A204.1 (cell line): ENCODE data around the gene ALG2.

Source experiments
- FAIRE-seq: peaks from 2 replicates; lab custom pipeline; 2012; peaks lifted over from hg19 to GRCh38; lab: Jason Lieb, UNC

Gene ALG2

GRCh38 chr9:99190597-99191283 is 31.0 kb downstream of the ALG2 start:
- FAIRE-seq, result no peak

- FAIRE-seq, result no peak
Observed at GRCh38 chr9:99189887-99190596, 31.7 kb downstream of the ALG2 start.

DNA sequence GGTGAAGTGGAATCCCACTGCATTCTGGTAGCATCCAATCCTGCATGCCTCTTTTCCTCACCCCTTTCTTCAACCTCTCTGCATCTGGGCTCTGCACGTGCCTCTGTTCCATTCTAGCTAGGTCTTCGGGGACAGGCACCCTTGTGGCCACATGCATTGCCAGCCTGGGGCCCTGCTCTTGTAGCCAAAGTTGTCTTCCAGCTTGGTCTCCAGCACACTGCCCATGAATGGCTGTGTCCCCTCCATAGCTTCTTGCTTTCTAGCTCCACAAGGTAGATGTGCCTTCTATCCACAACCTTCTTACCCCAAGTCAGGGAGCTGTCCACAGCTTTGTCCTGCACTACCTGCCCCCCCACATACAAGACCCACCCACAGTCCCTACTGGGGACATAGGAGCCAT is 32.6 kb downstream of the ALG2 start:
- no peak for FAIRE-seq

GRCh38 chr9:99187311-99187710 is 34.4 kb downstream of the ALG2 start:
- no peak for FAIRE-seq

DNA sequence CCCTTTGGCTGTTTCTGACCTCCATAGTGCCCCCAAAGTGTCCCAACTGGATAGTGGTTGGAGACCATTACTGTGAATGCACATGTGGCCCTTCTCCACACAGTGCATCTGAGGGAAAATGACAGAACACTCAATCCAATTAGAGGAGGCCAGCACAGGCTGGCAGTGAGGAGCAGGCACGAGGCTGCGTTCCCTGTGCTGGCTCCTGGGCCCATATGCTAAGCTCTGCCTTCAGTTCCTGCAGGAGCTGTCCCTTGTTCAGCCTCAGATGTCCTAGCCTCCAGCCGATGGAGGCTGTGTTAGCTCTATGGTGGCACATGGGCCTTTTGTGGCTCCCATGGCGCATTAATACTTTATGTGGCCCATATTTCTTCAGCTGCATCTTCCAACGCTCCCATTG is 35.8 kb downstream of the ALG2 start:
- FAIRE-seq, result no peak

- no peak for FAIRE-seq
Observed at GRCh38 chr9:99185348-99185632, 36.5 kb downstream of the ALG2 start.

DNA sequence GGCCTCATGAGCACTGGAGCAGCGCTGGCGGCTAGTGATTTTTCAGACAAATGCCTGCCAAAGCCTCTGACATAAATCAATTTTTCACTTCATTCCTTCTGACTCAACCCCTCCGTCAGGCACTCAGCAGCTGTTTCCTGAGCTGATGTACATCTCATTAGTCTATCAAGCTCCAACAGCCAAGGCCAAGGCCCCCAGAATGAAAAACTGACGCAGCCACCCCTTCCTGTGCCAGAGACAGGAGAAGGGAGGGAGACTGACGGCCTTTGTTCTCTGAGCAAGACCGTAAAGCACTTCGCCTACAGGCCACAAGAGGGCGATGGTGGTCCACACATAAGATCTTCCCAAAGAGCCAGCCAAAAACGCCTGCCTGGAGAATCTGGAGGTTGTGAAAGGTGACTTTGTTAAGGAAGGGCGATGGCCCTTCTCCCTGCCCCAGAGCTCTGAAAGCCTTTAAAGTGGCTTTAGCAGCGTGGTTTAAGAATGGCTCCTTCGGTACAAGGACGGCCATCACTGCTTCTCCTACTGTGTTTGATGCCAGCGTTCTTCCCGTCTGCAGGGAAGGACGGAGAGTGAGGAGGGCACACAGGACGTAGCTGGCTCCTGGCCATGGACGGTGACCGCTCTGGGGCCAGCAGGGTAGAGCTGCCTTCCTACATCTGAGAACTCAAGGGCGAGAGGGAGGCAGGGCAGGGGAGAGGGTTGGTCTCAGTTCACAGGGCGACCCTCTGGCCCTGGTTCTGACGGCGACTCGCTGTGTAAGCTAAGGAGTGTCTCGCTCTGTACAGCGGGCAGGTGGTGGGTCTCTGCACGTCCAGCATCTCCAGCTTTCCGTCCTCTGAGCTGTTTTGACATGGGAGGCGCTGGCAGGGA is 37.0 kb downstream of the ALG2 start:
- no peak for FAIRE-seq

DNA sequence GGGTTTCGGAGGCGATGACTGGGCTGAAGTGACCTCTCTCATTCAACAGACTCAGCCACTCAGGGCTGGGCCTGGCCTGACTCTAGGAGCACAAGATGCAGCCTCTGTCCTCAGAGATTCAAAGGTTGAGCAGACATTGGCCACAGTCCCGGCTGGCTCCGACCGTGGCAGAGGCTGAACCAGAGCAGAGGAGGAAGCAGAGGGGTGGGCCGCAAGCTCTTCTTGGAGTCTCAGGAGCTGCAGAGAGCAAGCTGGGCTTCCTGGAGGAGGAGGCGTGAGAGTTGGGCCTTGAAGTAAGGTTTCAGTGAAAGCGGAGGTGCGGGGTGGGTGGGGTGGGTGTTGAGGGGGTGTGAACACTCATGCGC is 37.6 kb downstream of the ALG2 start:
- FAIRE-seq, result no peak

DNA sequence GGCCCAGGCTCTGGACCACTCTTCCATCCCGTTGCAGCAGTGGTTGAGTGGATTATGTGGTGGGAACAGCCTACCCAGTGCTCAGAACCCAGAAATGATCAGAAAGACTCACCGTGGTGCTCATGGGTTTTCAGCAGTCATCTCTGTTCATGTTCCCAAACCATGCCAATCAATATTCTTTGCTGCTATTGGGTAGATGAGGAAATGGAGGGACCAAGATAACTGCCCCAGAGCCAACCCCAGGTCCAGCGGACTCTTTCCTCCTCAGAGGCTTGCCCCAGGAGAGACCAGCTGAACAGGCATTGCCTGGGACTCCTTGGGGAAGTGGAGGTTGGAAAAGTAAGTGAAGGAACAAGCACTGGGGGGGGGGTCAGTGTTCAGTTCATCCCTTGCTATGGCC is 38.1 kb downstream of the ALG2 start:
- FAIRE-seq, result no peak

- no peak for FAIRE-seq
Observed at GRCh38 chr9:99182356-99182755, 39.4 kb downstream of the ALG2 start.

DNA sequence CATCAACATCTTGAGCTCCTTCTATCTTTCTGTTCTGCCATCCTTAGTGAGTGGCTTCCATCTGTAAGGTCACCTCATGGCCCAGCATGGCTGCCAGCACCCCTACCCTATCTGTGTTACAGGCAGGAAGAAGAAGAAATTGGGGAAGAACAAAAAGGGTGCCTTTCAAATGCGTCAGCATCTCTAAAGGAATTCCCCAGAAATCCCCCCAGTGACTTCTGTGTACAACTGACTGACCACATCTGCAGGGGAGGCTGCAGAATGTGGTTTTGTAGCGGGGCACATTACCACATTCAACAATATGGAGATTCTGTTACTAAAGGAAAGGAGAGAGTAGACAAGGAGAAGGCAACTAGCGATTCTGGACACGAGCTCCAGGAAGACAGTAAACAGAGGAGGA is 40.1 kb downstream of the ALG2 start:
- FAIRE-seq, result no peak

- FAIRE-seq, result no peak
Observed at GRCh38 chr9:99181206-99181605, 40.5 kb downstream of the ALG2 start.

DNA sequence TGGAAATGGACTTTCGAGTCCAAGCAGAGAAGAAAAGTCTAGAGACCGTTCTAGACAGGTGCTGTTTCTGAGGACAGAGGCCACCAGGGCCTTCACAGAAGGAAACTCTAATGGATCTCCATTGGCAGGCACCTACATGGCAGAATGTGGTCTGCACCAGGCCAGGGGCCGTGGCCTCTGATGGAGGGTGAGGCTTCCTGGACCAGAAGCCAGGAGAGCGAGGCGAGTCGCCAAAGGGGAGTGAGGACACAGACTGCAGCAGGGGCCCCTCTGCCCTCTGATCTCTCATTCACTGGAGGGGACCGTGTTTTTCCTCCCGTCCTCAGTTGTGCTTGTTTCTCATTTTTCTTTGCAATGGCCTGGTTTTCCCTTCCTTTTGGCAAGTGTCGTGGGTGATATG is 41.1 kb downstream of the ALG2 start:
- FAIRE-seq, result no peak

DNA sequence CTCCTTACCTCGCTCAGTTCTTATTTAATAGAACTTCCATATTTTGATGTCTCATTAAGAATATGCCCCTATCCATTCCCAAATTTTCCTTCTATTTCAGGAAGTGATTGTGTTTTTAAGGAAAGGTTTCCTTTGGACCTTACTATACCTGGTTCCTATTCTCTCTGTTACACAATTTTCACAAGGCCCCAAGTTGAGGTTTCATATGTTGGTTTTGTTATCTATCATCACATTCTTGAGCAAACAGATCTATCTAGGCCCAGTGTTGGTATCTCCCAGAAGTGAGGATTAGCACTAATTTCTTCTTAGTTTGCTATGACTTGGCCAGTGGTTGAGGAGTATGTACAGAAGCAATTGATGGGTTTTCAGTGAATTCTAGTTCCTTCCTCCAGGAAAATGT is 41.5 kb downstream of the ALG2 start:
- no peak for FAIRE-seq

- no peak for FAIRE-seq
Observed at GRCh38 chr9:99178912-99179872, 42.5 kb downstream of the ALG2 start.

DNA sequence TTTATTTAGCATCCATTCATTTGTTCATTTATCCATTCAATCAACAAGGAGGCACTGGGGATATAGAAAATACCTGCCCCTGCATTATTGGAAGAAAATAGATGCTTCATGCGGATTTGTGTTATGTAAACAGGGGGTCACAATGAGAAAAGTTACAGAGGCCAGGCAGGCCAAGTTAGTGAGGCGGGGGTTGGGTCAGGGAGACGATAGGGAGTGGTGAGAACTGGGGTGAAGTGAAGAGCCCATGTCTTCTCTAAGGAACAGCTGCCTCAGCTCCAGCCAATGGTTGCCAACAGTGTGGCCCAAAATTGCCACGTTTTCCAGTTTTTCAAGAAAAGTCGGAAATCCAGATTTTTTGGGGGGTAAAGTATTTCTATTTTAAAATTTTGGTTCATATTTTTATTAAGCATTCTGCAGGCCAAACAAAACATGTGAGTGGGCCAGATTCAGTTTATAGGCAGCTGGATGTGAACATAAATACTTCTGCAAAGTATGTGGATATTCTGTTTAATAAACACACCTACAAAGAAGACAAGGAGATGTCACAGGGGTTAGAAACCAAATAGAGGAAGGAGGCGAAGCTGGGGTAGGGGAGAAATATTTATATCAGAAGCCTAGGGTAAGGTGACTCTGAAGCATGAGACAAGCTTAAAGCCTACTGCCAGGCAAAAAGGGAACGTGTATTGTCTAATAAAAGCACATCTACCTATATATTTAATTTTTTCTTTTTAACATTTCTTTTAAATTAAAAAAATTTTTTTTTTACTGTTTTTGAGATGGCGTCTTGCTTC is 44.0 kb downstream of the ALG2 start:
- FAIRE-seq, result no peak

- no peak for FAIRE-seq
Observed at GRCh38 chr9:99176527-99177013, 45.2 kb downstream of the ALG2 start.

GRCh38 chr9:99173570-99174504 is 47.9 kb downstream of the ALG2 start:
- no peak for FAIRE-seq

DNA sequence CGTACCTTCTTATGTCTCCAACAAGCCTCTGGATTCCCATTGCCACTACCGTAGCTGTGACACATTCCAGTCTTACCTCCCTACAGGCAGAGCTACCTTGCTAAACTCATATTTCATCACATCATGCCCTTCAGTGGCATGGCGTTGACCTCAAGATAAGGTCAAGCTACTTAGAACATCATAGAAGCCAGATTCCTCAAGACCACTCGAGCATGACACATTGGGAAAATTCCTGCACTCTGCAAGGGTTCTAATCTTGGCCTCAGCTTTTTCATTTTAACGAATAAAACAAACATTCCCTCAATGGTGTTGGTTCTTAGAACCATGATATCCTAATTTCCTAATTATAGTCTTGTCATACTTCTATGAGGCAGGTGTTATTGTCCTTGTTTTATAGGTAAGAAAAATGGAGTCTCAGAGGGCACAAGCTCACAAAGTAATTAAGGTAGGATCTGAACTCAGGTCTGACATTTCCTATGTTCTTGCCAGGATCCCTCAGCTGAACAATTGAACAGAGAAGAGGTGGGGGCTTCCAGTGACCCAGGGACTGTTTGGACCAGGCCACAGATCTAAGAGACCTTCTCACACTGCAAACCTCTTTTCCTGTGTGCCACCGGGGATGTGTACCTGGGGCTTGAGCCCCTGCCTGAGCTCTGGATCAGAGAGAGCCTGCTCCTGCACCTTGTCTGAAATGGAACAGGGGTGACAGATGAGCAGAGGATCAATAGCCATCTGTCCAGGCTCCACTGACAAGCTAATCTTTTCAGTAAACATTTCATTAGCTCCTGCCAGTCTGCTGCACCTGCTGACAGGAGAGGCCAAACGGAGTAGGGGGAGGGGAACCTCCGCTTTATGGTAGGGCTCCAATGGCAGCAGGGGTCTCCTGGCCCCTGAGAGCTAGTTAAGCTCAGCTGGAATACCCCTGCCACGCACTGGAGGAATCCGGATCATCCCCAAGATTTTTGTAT is 49.3 kb downstream of the ALG2 start:
- FAIRE-seq, result no peak
